Upper lobe of left lung (tissue), 4 donors: ENCODE results near the gene ATP1B3.
"Not testable (repeated sequence)": the region's sequence is repeated elsewhere in the genome, so short reads cannot be mapped to it uniquely, and the experiment has no call there.

ENCODE experiments used
- CTCF ChIP-seq, 6 experiments: fragments of 450-650 bp in 4 of 6; fragments of 200-600 bp in 2 of 6; sonication (generic) in 2 of 6; IDR thresholded peaks; one replicate each; pipeline ENCODE4 v1.5.1; 2016 to 2019; ENCODE audit warnings: antibody characterized with exemption in 6 of 6
- EP300 ChIP-seq, 4 donors: sonication (generic); formaldehyde crosslinking; IDR thresholded peaks; one replicate each; pipeline ENCODE4 v1.5.1; 2017; ENCODE audit warnings: antibody characterized with exemption in 4 of 4, control low read depth in 2 of 4
- POLR2A ChIP-seq, 4 donors: fragments of 450-650 bp; IDR thresholded peaks; one replicate each; pipeline ENCODE4 v1.5.1; 2016 to 2017; ENCODE audit warnings: antibody characterized with exemption in 4 of 4, mild to moderate bottlenecking in 2 of 4
- POLR2AphosphoS5 ChIP-seq, 2 donors: sonication (generic); formaldehyde crosslinking; IDR thresholded peaks; one replicate each; pipeline ENCODE4 v1.5.1; 2017; ENCODE audit warnings: antibody characterized with exemption in 2 of 2

- TF ChIP-seq POLR2A, CTCF, POLR2AphosphoS5, EP300 (IDR thresholded peaks at IDR 0.05): not testable (repeated sequence)
Measured at GRCh38 chr3:141848159-141848748, 28.2 kb upstream of the ATP1B3 start.
